Stomach (tissue), 9 donors: ENCODE measurements around the gene CERS4. TPM values are rescaled to one million over a fixed set of nuclear protein-coding genes. Genes with fewer than 3 reads are reported as not detected.
"Not testable (repeated sequence)": the region's sequence is repeated elsewhere in the genome, so short reads cannot be mapped to it uniquely, and the experiment has no call there.

Experiments used
- DNase-seq, 2 donors: peaks; one replicate each; pipeline versions ENCODE4 v3.0.0 to v3.0.0-alpha.2; 2013 to 2019
- H3K27ac ChIP-seq, 5 donors: fragments of 200-600 bp in 4 of 5; sonication (generic) in 4 of 5; one replicate each; pipeline ENCODE4 v1.5.1; 2013 to 2019; ENCODE audit warnings: mild to moderate bottlenecking in 1 of 5, moderate library complexity in 1 of 5
- H3K27me3 ChIP-seq, 3 donors: fragments of 200-600 bp; sonication (generic); one replicate each; pipeline ENCODE4 v1.5.1; 2017 to 2019; ENCODE audit warnings: mixed run types in 1 of 3
- H3K36me3 ChIP-seq, 4 donors: fragments of 200-600 bp; sonication (generic); 1 replicate in 3 of 4; 2 replicates in 1 of 4; pipeline ENCODE4 v1.5.1; 2016 to 2019
- H3K4me1 ChIP-seq, 4 donors: fragments of 200-600 bp; sonication (generic); one replicate each; pipeline ENCODE4 v1.5.1; 2016 to 2019
- H3K4me3 ChIP-seq, 4 donors: fragments of 200-600 bp; sonication (generic) in 3 of 4; one replicate each; pipeline ENCODE4 v1.5.1; 2016 to 2019; ENCODE audit warnings: mild to moderate bottlenecking in 1 of 4
- H3K9me3 ChIP-seq, 4 donors: fragments of 200-600 bp; sonication (generic); one replicate each; pipeline ENCODE4 v1.5.1; 2016 to 2019
- EP300 ChIP-seq: sonication (generic); formaldehyde crosslinking; IDR thresholded peaks from one replicate; pipeline ENCODE4 v1.6.1; 2017; ENCODE audit warnings: antibody characterized with exemption
- POLR2A ChIP-seq, 4 donors: fragments of 450-650 bp; IDR thresholded peaks; one replicate each; pipeline ENCODE4 v1.6.1; 2016; ENCODE audit warnings: antibody characterized with exemption in 4 of 4, control low read depth in 2 of 4, mild to moderate bottlenecking in 1 of 4, moderate library complexity in 1 of 4
- POLR2AphosphoS5 ChIP-seq, 3 donors: sonication (generic); formaldehyde crosslinking; IDR thresholded peaks; one replicate each; pipeline ENCODE4 v1.6.1; 2016; ENCODE audit warnings: antibody characterized with exemption in 3 of 3
- WGBS, 5 donors: extraction: QIAGEN DNeasy Blood & Tissue Kit in 3 of 5; methylation state at CpG; one replicate each; pipeline versions ENCODE4 v1.1.5 to v1.1.7; 2013 to 2018; 5-methylcytosine and 5-hydroxymethylcytosine counted together
- intact Hi-C: fragments of 100-400 bp; cut with DNase I; formaldehyde crosslinking; loops from one replicate; pipeline ENCODE4 v1.15.1; 2023; ENCODE audit warnings: low total_unique reads
- polyA plus RNA-seq, 3 donors: library from polyadenylated mRNA; stranded (reverse); fragments of 200-250 nt; gene quantifications; one replicate each; pipeline ENCODE4 v1.2.3, GENCODE V29; 2013
- total RNA-seq, 5 donors: library from RNA; depleted of rRNA; stranded (reverse); fragments of >200 nt; gene quantifications; one replicate each; pipeline versions ENCODE4 v1.1.0 to v1.2.3, GENCODE V29; 2014 to 2016
- TF ChIP-seq, protein P1 (sequence below), 7 experiments: fragments of 450-650 bp in 4 of 7; fragments of 200-600 bp in 3 of 7; sonication (generic) in 3 of 7; IDR thresholded peaks; one replicate each; pipeline ENCODE4 v1.5.1; 2016 to 2019; ENCODE audit warnings: antibody characterized with exemption in 7 of 7, control low read depth in 2 of 7, mild to moderate bottlenecking in 1 of 7
- donor health status: healthy with polysubstance abuse.
- donor health status: Bipolar disorder and iron deficiency.
- donor health status: healthy.

Gene CERS4
- total and polyA plus RNA-seq, 8 donors: 1.7 to 124 (median 34.7) TPM

DNA sequence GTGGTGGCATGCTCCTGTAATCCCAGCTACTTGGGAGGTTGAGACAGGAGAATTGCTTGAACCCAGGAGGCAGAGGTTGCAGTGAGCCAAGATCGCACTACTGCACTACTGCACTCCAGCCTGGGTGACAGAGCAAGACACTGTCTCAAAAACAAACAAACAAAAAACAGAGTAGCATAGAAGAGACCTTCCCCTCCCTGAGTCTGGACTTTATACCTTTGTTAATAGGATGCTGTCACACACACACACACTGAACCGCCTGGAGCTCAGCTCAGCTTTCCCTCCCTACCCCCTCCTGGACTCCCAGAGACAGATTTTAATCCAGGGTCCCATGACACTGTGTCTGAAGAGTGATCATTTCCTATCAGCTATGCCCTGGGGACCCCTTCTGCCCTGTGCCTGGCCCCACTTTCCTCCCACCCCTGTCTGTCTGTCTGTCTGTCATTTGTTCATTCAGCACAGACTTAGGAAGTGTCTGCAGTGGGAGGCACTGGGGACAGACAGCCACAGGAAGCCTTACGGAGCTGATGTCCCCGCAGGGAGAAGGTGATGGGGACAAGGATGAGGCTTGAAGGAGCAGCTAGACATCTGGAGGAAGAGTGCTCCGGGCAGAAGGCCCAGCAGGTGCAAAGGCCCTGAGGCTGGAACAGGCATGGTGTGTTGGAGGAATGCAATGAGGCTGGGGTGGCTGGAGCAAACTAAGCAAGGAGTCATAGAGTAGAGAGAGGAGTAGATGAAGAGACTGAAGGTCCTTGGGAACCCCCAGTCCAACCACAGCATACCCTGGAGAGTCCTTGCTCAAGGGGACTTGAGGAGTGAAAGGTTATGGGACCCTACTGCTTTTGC lies 4.9 kb downstream of the CERS4 start:
- no peak for TF ChIP-seq EP300
- TF ChIP-seq, protein P1, sequence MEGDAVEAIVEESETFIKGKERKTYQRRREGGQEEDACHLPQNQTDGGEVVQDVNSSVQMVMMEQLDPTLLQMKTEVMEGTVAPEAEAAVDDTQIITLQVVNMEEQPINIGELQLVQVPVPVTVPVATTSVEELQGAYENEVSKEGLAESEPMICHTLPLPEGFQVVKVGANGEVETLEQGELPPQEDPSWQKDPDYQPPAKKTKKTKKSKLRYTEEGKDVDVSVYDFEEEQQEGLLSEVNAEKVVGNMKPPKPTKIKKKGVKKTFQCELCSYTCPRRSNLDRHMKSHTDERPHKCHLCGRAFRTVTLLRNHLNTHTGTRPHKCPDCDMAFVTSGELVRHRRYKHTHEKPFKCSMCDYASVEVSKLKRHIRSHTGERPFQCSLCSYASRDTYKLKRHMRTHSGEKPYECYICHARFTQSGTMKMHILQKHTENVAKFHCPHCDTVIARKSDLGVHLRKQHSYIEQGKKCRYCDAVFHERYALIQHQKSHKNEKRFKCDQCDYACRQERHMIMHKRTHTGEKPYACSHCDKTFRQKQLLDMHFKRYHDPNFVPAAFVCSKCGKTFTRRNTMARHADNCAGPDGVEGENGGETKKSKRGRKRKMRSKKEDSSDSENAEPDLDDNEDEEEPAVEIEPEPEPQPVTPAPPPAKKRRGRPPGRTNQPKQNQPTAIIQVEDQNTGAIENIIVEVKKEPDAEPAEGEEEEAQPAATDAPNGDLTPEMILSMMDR (IDR thresholded peaks at IDR 0.05): no peak
- no peak for TF ChIP-seq POLR2AphosphoS5 (IDR thresholded peaks at IDR 0.05)
- no peak for TF ChIP-seq POLR2A (IDR thresholded peaks at IDR 0.05)
- Histone ChIP-seq H3K4me1 (peaks cover 6 to 26% (median 20%) of the 10 kb centered on the region in 4 donors), H3K36me3 (peaks cover 0 to 13% (median 0%) of the 10 kb centered on the region in 4 donors), H3K27me3 (peaks cover 0 to 13% (median 0%) of the 10 kb centered on the region in 3 donors), H3K4me3 (no peak overlapping the region), H3K27ac (no peak overlapping the region), H3K9me3 (no peaks in the 10 kb centered on the region)
- no peak for DNase-seq
- 85 to 93% (median 89%) methylated on average over 5 of the region's 5 CpGs for WGBS, 5 donors
- intact Hi-C loops: no loop called here

DNA sequence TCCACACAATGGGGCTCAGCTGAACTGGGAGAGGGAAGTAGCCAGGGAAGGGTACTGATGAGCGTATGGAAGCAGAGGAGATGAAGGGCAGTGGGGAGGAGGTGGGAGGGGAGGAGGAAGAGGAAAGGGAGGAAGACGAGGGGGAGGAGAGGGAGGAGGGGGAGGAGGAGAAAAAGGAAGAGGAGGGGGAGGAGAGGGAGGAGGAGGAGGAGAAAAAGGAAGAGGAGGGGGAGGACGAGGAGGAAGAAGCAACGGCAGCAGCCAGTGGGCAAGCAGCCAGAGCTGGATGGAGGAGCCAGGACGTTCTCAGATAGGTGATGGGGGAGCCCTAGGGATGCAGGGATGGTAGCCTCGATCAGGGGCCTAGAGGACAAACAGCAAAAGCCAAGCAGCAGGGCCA lies 5.6 kb downstream of the CERS4 start:
- H3K36me3 ChIP-seq: peaks cover 0 to 13% (median 0%) of the 10 kb centered on the region in 4 donors
- intact Hi-C loops: no loop called here
- 26 to 46% (median 40%) methylated on average over 6 of the region's 6 CpGs for WGBS, 5 donors

DNA sequence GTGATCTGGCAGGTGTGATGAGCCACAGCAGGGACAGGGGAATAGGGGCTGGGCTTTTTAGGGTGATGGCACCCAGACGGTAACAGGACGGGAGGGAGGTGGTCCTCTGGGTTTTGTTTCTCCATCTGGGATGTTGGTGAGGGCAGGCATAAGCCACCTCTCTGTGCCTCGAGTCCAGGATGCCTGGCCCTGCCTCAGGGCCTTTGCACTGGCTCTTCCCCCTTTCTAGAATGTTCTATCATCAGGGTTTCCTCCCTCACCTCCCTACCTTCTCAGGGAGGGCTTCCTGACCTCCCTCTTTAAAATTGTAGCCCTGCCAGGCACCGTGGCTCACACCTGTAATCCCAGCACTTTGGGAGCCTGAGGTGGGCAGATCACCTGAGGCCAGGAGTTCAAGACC lies 6.6 kb downstream of the CERS4 start:
- no peaks in the 10 kb centered on the region for H3K27me3 ChIP-seq

More for the DNA sequence above, 5.6 kb downstream of the CERS4 start:
- H3K27me3 ChIP-seq: peaks cover 0 to 5% (median 0%) of the 10 kb centered on the region in 3 donors
- no peak for TF ChIP-seq POLR2A (IDR thresholded peaks at IDR 0.05)
- TF ChIP-seq POLR2AphosphoS5 (IDR thresholded peaks at IDR 0.05): no peak
- TF ChIP-seq, protein P1 (IDR thresholded peaks at IDR 0.05): no peak
- H3K27ac ChIP-seq: no peak overlapping the region
- no peak for DNase-seq
- no peaks in the 10 kb centered on the region for H3K9me3 ChIP-seq
- H3K4me1 ChIP-seq: peaks cover 6 to 27% (median 16%) of the 10 kb centered on the region in 4 donors
- H3K4me3 ChIP-seq: no peak overlapping the region

DNA sequence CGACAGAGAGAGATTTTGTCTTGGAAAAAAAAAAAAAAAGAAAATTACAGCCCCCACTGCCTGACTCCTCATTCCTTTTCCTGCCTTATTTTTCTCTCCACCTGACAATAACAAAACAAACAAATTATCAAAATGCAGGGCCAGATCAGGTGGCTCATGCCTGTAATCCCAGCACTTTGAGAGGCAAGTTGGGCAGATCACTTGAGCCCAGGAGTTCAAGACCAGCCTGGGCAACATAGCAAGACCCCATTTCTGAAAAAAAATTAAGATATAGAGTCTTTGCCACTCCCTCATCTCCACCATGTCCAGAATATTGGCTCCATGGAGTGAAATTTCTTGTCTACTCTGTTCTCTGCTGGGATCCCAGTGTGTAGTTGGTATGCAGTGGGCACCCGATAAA lies 7.2 kb downstream of the CERS4 start:
- Histone ChIP-seq H3K36me3 (peaks cover 0 to 13% (median 0%) of the 10 kb centered on the region in 4 donors), H3K4me1 (peaks cover 0 to 22% (median 4%) of the 10 kb centered on the region in 4 donors), H3K4me3 (no peak overlapping the region), H3K27ac (no peak overlapping the region), H3K27me3 (no peaks in the 10 kb centered on the region), H3K9me3 (no peaks in the 10 kb centered on the region)
- intact Hi-C loops: no loop called here
- TF ChIP-seq, protein P1 (IDR thresholded peaks at IDR 0.05): no peak
- no peak for TF ChIP-seq POLR2A (IDR thresholded peaks at IDR 0.05)
- no peak for TF ChIP-seq EP300
- TF ChIP-seq POLR2AphosphoS5 (IDR thresholded peaks at IDR 0.05): no peak
- WGBS, 5 donors: 39 to 92% (median 63%) methylated on average over 2 of the region's 2 CpGs
- DNase-seq: no peak

More for the DNA sequence above, 6.6 kb downstream of the CERS4 start:
- WGBS, 5 donors: 84 to 95% (median 89%) methylated on average over 4 of the region's 4 CpGs
- no peak for DNase-seq
- Histone ChIP-seq H3K4me3 (no peak overlapping the region), H3K27ac (no peak overlapping the region), H3K36me3 (peaks cover 0 to 13% (median 0%) of the 10 kb centered on the region in 4 donors), H3K4me1 (peaks cover 0 to 23% (median 8%) of the 10 kb centered on the region in 4 donors), H3K9me3 (no peaks in the 10 kb centered on the region)
- intact Hi-C loops: no loop called here
- TF ChIP-seq, protein P1 (IDR thresholded peaks at IDR 0.05): no peak
- TF ChIP-seq EP300: no peak
- TF ChIP-seq POLR2AphosphoS5 (IDR thresholded peaks at IDR 0.05): no peak
- no peak for TF ChIP-seq POLR2A (IDR thresholded peaks at IDR 0.05)

DNA sequence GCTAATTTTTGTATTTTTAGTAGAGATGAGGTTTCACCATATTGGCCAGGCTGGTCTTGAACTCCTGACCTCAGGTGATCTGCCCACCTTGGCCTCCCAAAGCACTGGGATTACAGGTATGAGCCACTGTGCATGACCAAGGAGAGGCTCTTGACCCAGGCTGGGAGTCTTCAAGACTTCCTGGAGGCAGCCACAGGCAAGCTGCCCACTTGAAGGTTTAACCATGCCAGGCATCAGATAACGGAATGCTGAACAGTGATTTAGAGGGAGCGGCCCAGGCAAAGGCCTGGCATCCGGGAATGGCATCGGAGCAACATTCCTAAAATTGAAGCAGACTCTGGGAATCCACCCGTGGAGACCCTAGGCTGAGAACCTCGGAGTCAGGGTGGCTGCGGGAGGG lies 9.0 kb downstream of the CERS4 start:
- Histone ChIP-seq H3K4me1 (peaks cover 0 to 14% (median 0%) of the 10 kb centered on the region in 4 donors), H3K36me3 (peaks cover 0 to 13% (median 0%) of the 10 kb centered on the region in 4 donors)
- H3K27me3 ChIP-seq, H3K27ac ChIP-seq, intact Hi-C loops, H3K4me3 ChIP-seq, H3K9me3 ChIP-seq: not testable (repeated sequence)
- 54 to 73% (median 68%) methylated on average over 7 of the region's 7 CpGs for WGBS, 5 donors
- DNase-seq: peak in 1 of 2 donors; percentile 45
